AG04449 (cell line): ENCODE results near the gene PROX2.

Experiments
- CTCF ChIA-PET: fragments of 350-600 bp; formaldehyde crosslinking; extraction: SDS; loops from one replicate; lab custom pipeline; 2021; ENCODE audit warnings: antibody characterized with exemption; lab: Yijun Ruan, JAX
- POLR2A ChIA-PET: fragments of 400-600, 350-600 bp; formaldehyde crosslinking; extraction: SDS; loops from one replicate; lab custom pipeline; 2020; ENCODE audit warnings: antibody characterized with exemption, inconsistent platforms; lab: Yijun Ruan, JAX
- DNase-seq: peaks from one replicate; pipeline ENCODE4 v3.0.0-alpha.2; 2010; ENCODE audit warnings: low read depth, low spot score
- H3K4me3 ChIP-seq: 2 replicates; pipeline ENCODE4 v1.5.1; 2011; ENCODE audit warnings: low read depth, mild to moderate bottlenecking, control low read depth, low read length
- TF ChIP-seq, protein P1 (sequence below): IDR thresholded peaks from one replicate; pipeline ENCODE4 v1.5.1; 2011; ENCODE audit warnings: mild to moderate bottlenecking, moderate library complexity, low read length, control low read depth, inconsistent platforms; ENCODE audit not compliant: insufficient read depth; ENCODE audit errors: missing control alignments

Gene PROX2

DNA sequence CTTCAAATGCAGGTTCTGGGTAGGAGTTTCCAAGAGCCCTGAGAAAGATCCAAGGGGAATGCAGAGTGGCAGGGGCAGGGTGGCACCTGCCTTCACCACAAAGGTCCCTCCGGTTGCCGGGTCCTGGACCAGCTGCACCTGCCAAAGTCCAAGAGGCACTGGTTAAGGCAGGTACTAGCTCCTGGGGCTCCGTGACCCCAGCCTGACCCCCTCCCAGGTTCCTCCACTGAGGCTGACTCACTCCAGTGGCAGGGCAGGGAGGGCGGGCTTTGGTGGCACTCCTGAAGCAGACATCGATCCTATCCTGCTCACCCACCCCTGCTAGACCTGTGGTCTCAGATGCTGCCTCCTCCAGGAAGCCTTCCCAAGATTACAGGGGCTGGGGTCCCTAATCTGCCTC lies 35.8 kb upstream of the PROX2 start:
- H3K4me3 ChIP-seq, result no peak overlapping the region
- TF ChIP-seq, protein P1, sequence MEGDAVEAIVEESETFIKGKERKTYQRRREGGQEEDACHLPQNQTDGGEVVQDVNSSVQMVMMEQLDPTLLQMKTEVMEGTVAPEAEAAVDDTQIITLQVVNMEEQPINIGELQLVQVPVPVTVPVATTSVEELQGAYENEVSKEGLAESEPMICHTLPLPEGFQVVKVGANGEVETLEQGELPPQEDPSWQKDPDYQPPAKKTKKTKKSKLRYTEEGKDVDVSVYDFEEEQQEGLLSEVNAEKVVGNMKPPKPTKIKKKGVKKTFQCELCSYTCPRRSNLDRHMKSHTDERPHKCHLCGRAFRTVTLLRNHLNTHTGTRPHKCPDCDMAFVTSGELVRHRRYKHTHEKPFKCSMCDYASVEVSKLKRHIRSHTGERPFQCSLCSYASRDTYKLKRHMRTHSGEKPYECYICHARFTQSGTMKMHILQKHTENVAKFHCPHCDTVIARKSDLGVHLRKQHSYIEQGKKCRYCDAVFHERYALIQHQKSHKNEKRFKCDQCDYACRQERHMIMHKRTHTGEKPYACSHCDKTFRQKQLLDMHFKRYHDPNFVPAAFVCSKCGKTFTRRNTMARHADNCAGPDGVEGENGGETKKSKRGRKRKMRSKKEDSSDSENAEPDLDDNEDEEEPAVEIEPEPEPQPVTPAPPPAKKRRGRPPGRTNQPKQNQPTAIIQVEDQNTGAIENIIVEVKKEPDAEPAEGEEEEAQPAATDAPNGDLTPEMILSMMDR, result no peak
- DNase-seq, result no peak
- CTCF ChIA-PET, result interaction anchor here (0.6 to 26.3 kb wide), 11 partner anchors 9 to 390 kb away, joined by 3 to 689 read pairs (median 4); partner anchors contain the start of gene RPS6KL1
- POLR2A ChIA-PET, result no interaction called here

DNA sequence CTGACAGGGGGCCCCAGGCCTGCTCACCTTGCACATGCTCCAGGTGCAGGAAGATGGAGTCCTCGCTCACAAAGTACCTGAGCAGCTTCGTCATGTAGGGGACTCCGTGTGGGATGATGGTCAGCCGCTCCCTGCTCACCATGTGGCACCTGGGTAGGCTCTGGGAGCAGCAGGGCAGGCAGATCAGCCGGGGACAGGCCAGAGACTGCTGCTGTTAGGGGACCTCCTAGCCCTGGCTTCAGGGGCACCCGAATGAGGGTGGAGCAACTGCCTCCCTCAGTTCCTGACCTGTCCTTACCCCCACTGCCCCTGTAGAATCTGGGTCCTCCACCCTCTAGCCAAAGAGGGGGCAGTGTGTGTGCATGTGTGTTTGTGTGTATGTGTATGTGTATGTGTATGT lies 35.3 kb upstream of the PROX2 start:
- H3K4me3 ChIP-seq, result no peak overlapping the region
- POLR2A ChIA-PET, result no interaction called here
- DNase-seq, result no peak
- CTCF ChIA-PET, result interaction anchor here (1.0 to 26.3 kb wide), 7 partner anchors 11 to 391 kb away, joined by 3 to 689 read pairs (median 5); partner anchors contain the start of gene RPS6KL1
- TF ChIP-seq, protein P1, result no peak

- no peak overlapping the region for H3K4me3 ChIP-seq
- ChIA-PET POLR2A (no interaction called here), CTCF (interaction anchor here (1.0 to 26.3 kb wide), 7 partner anchors 12 to 392 kb away, joined by 3 to 689 read pairs (median 11); partner anchors contain the start of gene RPS6KL1)
- no peak for DNase-seq
- TF ChIP-seq, protein P1, result no peak
Observed at GRCh38 chr14:74910556-74910955, 34.6 kb upstream of the PROX2 start.

- TF ChIP-seq, protein P1, result no peak
- DNase-seq, result no peak
- ChIA-PET CTCF (interaction anchor here (0.6 to 26.3 kb wide), 6 partner anchors 8 to 201 kb away, joined by 3 to 689 read pairs (median 165); partner anchors contain the start of gene RPS6KL1), POLR2A (no interaction called here)
- H3K4me3 ChIP-seq, result no peak overlapping the region
Observed at GRCh38 chr14:74909911-74910310, 34.0 kb upstream of the PROX2 start.

GRCh38 chr14:74909501-74909900 lies 33.6 kb upstream of the PROX2 start:
- no peak overlapping the region for H3K4me3 ChIP-seq
- ChIA-PET POLR2A (no interaction called here), CTCF (interaction anchor here (0.6 to 26.3 kb wide), 6 partner anchors 8 to 201 kb away, joined by 3 to 689 read pairs (median 165); partner anchors contain the start of gene RPS6KL1)
- TF ChIP-seq, protein P1, result no peak
- DNase-seq, result no peak

GRCh38 chr14:74908861-74909341 lies 33.0 kb upstream of the PROX2 start:
- CTCF ChIA-PET, result interaction anchor here (1.6 to 26.3 kb wide), 6 partner anchors 9 to 182 kb away, joined by 4 to 689 read pairs (median 216); partner anchors contain the start of genes DLST and PROX2
- no peak overlapping the region for H3K4me3 ChIP-seq
- POLR2A ChIA-PET, result no interaction called here
- TF ChIP-seq, protein P1, result no peak
- no peak for DNase-seq
